D721Med (cell line): ENCODE results near the gene CNPY3.
A peak's percentile ranks its signal among the peaks of the same experiment; 100 is the strongest.

Experiments used
- DNase-seq: peaks from one replicate; pipeline ENCODE4 v3.0.0; 2011; ENCODE audit warnings: low spot score; ENCODE audit not compliant: insufficient read length
- FAIRE-seq: peaks from 2 replicates; lab custom pipeline; 2011; peaks lifted over from hg19 to GRCh38; lab: Jason Lieb, UNC
- CTCF ChIP-seq: IDR thresholded peaks from 2 replicates; pipeline ENCODE4 v1.5.1; 2012; ENCODE audit warnings: mild to moderate bottlenecking, control low read depth; ENCODE audit not compliant: insufficient read depth; ENCODE audit errors: missing control alignments

The CNPY3 gene

GRCh38 chr6:42962096-42962495, 32.8 kb downstream of the CNPY3 start:
- no peak for TF ChIP-seq CTCF
- FAIRE-seq (no peak), DNase-seq (no peak)

GRCh38 chr6:42962502-42963178, 33.4 kb downstream of the CNPY3 start:
- no peak for FAIRE-seq

GRCh38 chr6:42963179-42963854, 34.0 kb downstream of the CNPY3 start:
- TF ChIP-seq CTCF = no peak
- DNase-seq (no peak), FAIRE-seq (no peak)

More at GRCh38 chr6:42962502-42963178, 33.4 kb downstream of the CNPY3 start:
- TF ChIP-seq CTCF = no peak
- no peak for DNase-seq

- peak; percentile 53 for TF ChIP-seq CTCF
- peak; percentile 50 for DNase-seq
- FAIRE-seq = no peak
Measured at GRCh38 chr6:42963855-42964605, 34.8 kb downstream of the CNPY3 start.

- no peak for FAIRE-seq
- no peak for TF ChIP-seq CTCF
Measured at GRCh38 chr6:42966571-42966970, 37.3 kb downstream of the CNPY3 start.

GRCh38 chr6:42967228-42967627, 37.9 kb downstream of the CNPY3 start:
- FAIRE-seq (no peak), DNase-seq (no peak)
- TF ChIP-seq CTCF = no peak

More at GRCh38 chr6:42966571-42966970, 37.3 kb downstream of the CNPY3 start:
- no peak for DNase-seq
